Articular chondrocyte of knee joint (primary cell): ENCODE data around the gene POLR3GL. TPM values are rescaled to one million over a fixed set of nuclear protein-coding genes. Genes with fewer than 3 reads are reported as not detected.

Experiments used
- total RNA-seq: library from RNA; depleted of rRNA; stranded (reverse); fragments of >200 nt; gene quantifications from 2 replicates; pipeline ENCODE4 v1.2.3, GENCODE V29; 2012

The POLR3GL gene
- 18.1 and 20.8 TPM in 2 replicates for total RNA-seq

GRCh38 chr1:145964328-145965118 lies at the start of gene POLR3GL, which contains the start of gene ANKRD34A:
TSS of gene POLR3GL (plus strand) at chr1:145964690. CDS start at chr1:145974866, 10,176 bp downstream.
TSS of gene ANKRD34A (minus strand) at chr1:145964575. CDS start at chr1:145961759, 2,816 bp downstream.

GRCh38 chr1:145918144-145918991 lies 46.1 kb upstream of the POLR3GL start, which contains the start of gene PEX11B:
TSS of gene PEX11B (minus strand) at chr1:145918717. CDS start at chr1:145918688, 29 bp downstream.

GRCh38 chr1:145927063-145927886 lies 37.2 kb upstream of the POLR3GL start, which contains the start of gene RBM8A:
TSS of gene RBM8A (minus strand) at chr1:145927484. CDS start at chr1:145927426, 58 bp downstream.

GRCh38 chr1:145957443-145958319 lies 6.8 kb upstream of the POLR3GL start, which contains the start of gene LIX1L:
TSS of gene LIX1L (minus strand) at chr1:145958017. CDS start at chr1:145957927, 90 bp downstream.

GRCh38 chr1:145996433-145997015 lies 32.0 kb downstream of the POLR3GL start, which contains the start of gene TXNIP:
TSS of gene TXNIP (minus strand) at chr1:145996579. CDS start at chr1:145996266, 313 bp downstream.

GRCh38 chr1:146021622-146022402 lies 57.3 kb downstream of the POLR3GL start, which contains the start of gene HJV:
TSS of gene HJV (minus strand) at chr1:146021735. CDS start at chr1:146020231, 1,504 bp downstream.

Other genes starting within 250 kb of the POLR3GL start
- 0.13 TPM in 1 of 2 replicates, not detected in the other for gene CD160, start 245.2 kb upstream of the POLR3GL start, total RNA-seq
- 25.2 and 26.3 TPM in 2 replicates for gene RNF115, start 140.6 kb upstream of the POLR3GL start, total RNA-seq
- 49.4 and 52.4 TPM in 2 replicates for gene POLR3C, start 140.5 kb upstream of the POLR3GL start, total RNA-seq
- gene NUDT17, start 119.1 kb upstream of the POLR3GL start, total RNA-seq, result 2.6 and 4.0 TPM in 2 replicates
- gene PIAS3, start 105.6 kb upstream of the POLR3GL start, total RNA-seq, result 15.0 and 20.0 TPM in 2 replicates
- gene ANKRD35, start 78.8 kb upstream of the POLR3GL start, total RNA-seq, result 2.6 and 2.8 TPM in 2 replicates
- 17.3 and 37.4 TPM in 2 replicates for gene ITGA10, start 54.6 kb upstream of the POLR3GL start, total RNA-seq
- 23.7 and 28.6 TPM in 2 replicates for gene PEX11B, start 46.0 kb upstream of the POLR3GL start, total RNA-seq
- gene RBM8A, start 37.2 kb upstream of the POLR3GL start, total RNA-seq, result 77.1 and 110 TPM in 2 replicates
- gene LIX1L, start 6.7 kb upstream of the POLR3GL start, total RNA-seq, result 44.6 and 45.1 TPM in 2 replicates
- 0.52 and 0.76 TPM in 2 replicates for gene ANKRD34A, start 115 bp upstream of the POLR3GL start, total RNA-seq
- 201 and 284 TPM in 2 replicates for gene TXNIP, start 31.9 kb downstream of the POLR3GL start, total RNA-seq
- gene HJV, start 57.0 kb downstream of the POLR3GL start, total RNA-seq, result 0.13 TPM in 1 of 2 replicates, not detected in the other
- gene NBPF10, start 180.1 kb downstream of the POLR3GL start, total RNA-seq, result 3.7 and 4.3 TPM in 2 replicates